NCI-H1436 (cell line): ENCODE measurements around the gene CPED1.

ENCODE experiments used
- DNase-seq: peaks from one replicate; lab custom pipeline; 2025; lab: John Stamatoyannopoulos, UW

The CPED1 gene

DNA sequence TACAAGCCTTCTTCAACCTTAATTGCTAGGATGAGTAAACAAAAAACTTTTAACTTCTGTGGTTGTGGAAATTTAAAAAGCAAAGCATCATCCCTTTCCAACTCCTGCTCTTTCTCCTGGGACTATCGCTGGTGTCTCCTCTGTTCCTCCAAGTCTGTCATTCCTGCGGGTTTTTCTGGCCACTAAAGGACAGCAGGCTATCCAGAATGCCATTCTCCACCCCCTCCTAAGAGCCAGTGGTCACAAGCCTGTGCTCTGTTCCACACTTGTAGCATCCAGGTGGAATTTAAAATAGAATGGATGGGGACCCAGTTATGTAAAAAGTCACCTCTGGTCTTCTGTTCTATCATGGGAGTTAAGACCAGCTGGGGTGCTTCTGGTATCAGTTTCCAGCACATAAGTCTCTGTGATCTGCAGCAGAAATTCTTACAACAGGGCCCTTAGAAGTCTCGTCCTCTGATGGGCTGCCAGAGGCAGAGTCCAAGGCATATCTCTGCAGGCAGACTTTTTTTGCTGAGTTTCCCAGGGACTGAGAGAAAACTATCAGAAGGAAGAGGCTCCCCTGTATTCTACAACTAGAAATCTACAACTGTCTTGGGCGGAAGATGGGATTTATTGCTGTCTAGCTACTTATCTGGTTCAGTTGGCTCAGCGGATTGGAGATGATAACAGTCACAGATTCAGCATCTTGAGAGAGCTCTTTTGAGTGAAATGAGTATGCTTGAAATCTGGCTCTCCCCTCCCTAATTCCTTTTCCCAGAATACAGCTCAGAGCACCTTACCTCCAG is 335.2 kb downstream of the CPED1 start:
- DNase-seq = no peak

DNA sequence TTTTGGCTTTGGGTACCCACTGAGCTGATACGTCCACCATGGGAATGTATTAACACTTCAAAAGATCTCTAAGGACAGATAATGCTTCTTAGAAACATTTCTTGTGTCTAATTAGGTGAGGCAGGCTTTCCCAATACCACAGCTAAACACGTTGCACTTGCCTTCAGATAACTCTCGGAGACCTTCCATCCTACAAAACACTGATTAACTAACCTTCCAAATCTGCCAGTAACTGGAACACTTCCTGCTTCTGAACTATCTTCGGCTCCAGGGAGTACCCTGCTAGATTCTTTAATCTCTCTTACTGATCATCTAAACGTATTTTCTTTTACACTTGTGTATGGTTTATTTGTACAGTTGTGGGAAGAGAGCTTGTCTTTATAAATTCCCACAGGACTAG is 339.2 kb downstream of the CPED1 start:
- no peak for DNase-seq

DNA sequence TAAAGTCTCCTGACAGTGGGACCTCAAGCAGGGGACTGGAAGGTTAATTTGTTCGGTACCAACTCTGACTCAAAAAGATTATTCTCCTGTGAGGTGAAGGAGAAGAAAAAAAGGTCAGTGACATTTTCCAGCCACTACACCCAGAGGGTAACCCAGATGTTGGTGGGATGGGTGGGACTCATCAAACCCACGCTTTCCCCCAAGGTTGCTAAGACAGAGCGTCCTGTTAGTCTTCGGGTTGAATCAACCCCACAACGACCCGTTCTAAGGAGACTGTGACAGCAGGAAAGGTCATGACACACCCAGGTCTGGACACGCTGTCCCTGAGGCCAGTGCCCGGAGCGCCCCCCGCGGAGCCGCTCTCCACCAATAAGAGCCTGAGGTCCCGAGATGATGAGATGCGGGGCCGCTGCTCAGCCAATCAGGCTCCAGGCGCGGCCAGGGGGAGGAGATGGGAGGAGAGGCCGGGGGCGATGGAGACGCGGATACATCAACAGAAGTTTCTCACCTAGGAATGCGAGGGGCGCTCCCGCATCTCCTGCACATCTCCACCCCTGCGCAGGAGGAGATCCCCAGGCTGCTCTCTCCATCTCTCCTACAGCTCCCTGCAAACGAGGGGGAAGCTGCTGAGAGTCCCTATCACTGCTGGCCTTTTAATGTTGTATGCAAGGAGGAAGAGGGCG is 340.1 kb downstream of the CPED1 start, which contains the start of gene WNT16:
WNT16 (plus strand) TSS at position 493 of the 683 bp plus-strand sequence. CDS start 293 bp downstream, outside the sequence.
- no peak for DNase-seq

DNA sequence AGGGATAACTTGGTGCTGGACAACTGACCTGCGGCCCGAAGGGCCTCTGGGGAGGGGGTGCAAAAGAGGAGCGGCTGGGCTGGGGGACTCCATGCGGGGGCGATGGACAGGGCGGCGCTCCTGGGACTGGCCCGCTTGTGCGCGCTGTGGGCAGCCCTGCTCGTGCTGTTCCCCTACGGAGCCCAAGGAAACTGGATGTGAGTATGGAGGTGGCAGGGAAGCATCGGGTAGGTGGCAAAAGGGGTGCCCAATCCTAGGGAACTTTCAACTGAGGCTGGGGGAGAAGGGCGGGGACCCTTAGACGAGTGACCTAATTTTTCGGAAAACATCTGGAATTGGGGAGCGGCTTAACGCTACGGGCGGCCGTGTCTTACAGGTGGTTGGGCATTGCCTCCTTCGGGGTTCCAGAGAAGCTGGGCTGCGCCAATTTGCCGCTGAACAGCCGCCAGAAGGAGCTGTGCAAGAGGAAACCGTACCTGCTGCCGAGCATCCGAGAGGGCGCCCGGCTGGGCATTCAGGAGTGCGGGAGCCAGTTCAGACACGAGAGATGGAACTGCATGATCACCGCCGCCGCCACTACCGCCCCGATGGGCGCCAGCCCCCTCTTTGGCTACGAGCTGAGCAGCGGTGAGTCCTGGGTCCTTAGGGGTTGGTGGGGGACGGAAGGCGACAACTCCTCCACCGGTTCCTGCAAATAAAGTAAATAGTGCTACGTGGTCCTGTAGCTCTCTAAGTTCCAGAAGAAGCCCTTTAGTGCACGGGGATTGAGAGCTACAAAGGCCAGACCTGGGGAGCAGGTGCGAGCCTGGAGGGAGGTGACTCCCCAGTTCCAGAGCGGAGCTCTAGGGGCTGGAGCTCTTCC is 340.9 kb downstream of the CPED1 start:
- peak; percentile 41 for DNase-seq

DNA sequence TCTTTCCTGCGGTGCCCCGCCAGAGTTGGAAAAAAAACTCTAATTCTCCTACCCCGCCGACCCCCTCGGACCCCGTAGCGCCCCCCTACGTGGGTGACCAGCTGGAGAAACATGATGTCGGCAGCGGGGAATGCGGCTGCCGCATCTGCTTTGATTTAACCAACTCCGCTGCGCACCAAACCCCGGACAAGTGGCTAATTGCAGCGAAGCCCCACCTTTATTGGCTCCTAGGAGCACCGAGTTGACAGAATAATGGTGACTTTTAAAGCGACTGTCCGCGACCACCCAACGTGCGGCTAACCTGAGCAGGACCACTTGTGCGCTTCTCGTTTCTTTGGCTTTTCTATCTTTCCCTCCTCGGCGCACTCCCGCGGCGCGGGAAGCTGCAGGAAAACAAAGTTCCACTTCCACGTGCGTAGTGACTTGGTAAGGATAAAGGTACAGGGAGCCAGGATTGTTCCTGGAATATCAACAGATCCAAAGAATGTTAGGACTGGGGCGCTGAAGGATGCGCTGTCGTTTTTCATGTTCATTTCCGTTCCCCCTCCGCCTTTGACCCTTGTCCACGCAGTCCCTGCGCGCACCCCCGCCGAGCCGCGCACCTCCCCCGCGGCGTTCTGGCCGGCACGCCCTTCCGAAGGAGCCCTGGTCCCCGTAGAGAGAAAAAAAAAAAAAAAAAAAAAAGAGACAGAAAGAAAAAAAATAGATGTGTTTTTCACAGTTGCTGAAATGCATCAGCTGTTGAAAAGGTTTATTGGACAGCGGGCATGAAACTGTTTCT is 341.7 kb downstream of the CPED1 start:
- no peak for DNase-seq

DNA sequence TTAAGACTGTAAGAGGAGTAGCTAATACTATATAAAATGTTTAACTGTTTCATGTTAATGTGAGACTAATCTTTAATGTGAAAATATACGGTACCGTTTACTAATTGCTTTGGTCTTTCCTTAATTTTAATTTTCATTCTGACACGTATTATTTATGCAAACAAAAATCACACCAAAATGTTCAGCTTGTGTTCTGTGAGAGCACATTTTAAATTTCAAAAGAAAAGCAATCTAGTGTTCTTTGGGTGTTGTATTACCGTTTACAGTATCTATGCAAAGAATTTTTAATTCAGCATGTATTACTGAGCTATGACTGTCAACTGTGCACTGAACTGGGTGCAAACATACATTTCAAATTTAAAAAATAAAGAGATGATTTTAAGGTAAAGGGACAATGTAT is 342.5 kb downstream of the CPED1 start:
- DNase-seq = no peak

DNA sequence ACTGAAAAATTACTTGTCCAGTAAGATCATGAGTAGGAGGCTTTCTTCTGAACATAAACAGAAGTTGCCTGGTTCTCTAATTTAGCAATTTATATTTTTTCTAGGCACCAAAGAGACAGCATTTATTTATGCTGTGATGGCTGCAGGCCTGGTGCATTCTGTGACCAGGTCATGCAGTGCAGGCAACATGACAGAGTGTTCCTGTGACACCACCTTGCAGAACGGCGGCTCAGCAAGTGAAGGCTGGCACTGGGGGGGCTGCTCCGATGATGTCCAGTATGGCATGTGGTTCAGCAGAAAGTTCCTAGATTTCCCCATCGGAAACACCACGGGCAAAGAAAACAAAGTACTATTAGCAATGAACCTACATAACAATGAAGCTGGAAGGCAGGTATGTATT is 343.1 kb downstream of the CPED1 start:
- DNase-seq = no peak

DNA sequence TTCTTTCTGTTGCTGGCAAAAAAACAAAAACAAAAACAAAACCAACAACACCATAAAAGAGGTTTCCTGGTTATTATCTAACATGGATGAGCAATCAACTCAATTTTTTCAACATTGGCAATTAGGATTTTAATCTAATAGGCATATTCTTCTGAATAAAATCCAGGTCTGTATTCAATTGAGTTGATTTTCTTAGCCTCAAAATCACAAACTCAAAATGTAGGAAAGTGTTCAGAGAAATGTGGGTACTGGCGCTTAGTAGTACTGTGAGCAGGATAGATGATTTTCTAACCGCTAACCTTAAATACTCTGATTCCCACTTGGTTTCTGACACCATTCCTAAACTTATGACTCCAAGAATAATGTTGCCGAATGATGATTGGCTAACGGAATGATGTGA is 345.9 kb downstream of the CPED1 start:
- DNase-seq = no peak

DNA sequence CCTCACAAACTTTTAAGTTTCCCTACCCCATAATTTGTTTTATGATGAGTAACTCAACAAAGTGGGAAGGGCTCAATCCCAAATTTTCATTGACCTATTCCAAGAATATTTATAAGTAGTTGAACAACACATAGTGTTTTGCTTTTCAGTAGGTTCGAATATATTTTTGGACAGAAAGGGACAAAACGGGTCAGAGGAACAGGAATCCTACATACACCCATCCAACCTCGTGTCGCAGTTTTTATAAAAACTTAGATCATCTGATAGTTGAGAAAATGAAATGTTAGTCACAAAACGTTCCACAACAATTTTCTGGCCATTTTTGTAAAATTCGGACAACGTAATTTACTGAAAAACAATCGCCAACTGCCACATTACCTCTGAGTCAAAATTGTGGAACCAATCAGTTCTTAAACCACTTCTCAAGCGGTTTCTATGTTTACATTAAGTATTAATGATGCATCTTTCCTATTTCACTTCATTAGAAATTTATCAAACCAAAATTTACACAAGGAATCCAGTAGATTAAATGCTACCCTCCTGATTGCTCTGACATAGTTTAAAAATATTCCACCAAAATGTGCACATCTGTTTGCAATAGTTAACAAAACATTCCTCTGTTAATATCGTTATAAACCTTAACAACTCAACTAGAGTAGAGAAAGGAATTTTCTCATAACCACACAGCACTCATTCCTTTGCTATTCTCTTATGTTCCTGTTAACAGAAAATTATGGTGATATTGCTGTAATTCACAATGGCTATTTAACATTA is 346.6 kb downstream of the CPED1 start:
- no peak for DNase-seq

DNA sequence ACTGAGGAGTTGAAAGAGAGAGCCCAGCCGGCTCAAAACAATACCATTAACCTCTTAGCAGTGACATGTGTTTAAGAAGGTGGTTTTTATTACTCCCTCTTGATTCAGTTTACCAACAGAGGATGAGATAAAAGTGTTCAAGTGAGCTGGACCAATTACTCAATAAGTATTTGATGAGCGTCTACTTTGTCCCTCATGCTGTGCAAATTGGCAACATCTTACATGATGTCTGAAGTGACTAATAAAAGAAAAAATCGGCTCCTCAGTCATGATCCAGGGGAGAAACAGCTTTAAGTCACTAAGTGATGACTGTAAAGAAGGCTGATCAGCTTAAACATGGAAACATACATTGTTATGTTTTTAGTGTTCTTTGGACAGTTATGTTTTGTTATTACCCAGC is 348.1 kb downstream of the CPED1 start:
- DNase-seq = no peak

DNA sequence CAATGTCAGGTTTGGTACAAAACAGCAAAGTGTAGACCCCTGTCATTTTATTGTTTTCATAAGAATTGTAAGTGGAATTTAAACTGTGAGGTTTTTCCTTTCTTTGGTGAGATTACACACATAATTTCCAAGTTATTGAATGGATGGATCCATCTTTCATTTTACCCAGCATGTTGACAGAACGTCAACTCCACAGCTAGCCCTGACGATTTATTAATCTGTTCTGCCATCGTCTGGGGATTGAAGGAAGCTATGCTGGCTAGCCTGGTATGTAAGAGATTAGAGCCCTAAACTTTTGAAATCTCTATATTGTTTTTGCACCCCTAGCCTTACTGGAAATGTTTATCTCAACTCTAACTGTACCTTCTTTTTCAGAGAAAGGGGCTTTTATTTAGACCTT is 348.9 kb downstream of the CPED1 start:
- no peak for DNase-seq

DNA sequence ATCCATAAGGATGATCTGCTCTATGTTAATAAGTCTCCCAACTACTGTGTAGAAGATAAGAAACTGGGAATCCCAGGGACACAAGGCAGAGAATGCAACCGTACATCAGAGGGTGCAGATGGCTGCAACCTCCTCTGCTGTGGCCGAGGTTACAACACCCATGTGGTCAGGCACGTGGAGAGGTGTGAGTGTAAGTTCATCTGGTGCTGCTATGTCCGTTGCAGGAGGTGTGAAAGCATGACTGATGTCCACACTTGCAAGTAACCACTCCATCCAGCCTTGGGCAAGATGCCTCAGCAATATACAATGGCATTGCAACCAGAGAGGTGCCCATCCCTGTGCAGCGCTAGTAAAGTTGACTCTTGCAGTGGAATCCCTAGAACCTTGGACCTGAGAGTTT is 350.6 kb downstream of the CPED1 start:
- DNase-seq = no peak

DNA sequence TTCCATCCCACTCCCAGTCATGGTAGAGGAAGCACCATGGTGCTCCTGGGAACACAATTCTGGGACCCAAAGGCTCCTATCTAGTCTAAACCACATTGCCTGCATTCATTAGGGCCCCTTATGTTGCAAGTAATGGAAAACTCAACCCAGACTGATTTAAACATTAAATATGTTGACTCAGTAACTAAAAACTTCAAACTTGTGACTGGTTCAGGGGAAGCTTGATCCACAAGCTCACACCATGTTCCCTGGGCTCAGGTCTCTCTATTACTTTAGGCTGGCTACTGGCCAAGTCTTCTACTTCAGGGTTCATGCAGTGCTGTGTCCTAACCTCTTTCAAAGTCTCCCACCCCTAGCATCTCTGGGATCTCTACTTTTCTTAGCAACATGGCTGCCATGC is 353.4 kb downstream of the CPED1 start:
- DNase-seq = no peak

DNA sequence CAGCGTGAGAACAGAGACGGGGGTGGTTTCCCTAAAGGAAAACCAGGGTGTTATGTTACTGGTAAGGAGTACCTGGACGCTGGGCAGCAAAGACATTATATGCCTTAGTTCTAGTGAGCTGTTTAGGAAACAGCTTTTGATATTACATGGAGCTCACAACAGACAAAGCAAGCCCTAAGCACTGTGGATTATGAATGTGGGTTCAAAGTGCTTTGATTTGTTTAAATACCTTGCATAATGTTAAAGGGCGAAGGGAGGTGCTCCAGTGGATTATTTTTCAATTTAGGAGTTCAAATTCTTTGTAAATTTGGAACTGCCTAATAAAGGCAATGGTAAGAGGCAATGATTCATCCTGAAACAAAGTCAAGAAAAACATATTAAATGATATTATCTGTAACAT is 354.1 kb downstream of the CPED1 start:
- no peak for DNase-seq

DNA sequence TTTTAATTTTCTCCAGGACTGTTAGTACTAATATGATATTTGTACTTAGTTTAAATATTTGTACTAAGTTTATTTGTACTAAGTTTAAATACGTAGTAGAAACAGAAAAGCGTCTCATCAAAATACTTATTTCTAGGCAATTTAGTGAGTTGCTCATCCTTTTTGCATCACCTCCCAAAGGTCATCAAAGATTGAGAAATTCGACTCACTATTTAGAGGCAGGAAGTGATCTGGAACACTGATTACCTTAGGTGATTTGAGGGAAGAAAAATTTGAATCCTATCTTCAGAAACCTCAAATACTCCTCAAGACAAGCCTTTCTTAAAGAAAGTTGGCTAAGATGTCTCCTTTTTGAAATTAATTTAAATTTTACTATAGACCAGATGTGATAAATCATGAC is 354.8 kb downstream of the CPED1 start:
- no peak for DNase-seq

DNA sequence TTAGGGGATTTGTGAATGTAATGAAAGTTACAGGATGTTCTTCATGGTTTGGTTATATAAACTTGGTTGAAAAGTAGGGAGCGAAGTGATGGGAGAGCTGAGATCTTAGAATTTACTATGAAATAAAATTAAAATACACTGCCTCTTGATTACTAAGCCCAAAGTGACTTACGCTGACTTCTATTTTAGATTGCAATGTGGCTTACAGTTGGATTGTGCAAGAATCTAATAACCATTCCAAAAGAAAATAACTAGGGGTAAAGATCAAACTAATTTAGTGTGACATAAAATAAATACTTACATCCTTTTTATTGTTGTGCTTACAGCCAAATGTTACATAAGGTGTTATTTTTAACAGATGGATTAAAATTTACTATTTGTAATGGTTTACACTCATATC is 355.6 kb downstream of the CPED1 start:
- no peak for DNase-seq

DNA sequence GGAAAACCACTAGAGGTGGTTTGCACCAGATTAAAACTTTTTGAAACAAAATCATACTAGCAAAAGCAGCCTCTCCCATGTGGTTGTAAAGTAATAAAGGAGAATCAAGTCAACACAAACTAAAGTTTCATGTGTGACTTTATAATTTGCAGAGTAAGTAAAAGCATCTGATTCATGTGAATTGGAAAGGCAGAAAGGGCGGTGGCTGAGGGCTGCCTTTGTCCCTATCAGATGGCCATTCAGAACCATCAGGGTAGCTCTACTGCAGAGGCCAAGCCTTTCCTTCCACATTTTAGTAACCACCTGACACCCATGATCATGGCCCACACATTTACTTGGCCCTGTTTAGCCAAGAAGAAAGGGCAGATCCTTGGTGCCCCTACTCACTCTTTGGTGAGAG is 356.0 kb downstream of the CPED1 start:
- no peak for DNase-seq
